ENCODE data around the gene NAA38.

NAA38 gene

GRCh38 chr17:7854078-7854777, 3.1 kb downstream of the NAA38 start:
- peaks cover 19% of the 10 kb centered on the region for H3K79me1 ChIP-seq (ENCODE audit: low read length)
- WGBS (ENCODE audit: extremely low coverage, insufficient coverage, insufficient read length) = no CpG with 5 or more reads among the region's 31 CpGs
- no peaks in the 10 kb centered on the region for H3K27me3 ChIP-seq (ENCODE audit: insufficient read depth, low read length)
- H3K18ac ChIP-seq (ENCODE audit: low read length) = no peak overlapping the region
- peaks cover 2% of the 10 kb centered on the region for H3K79me2 ChIP-seq (ENCODE audit: control insufficient read depth, insufficient read depth, low read length, poor library complexity)
- peaks cover 4% of the 10 kb centered on the region for H3K9me3 ChIP-seq (ENCODE audit: insufficient read depth, low read depth, low read length)
- H4K8ac ChIP-seq (ENCODE audit: low read depth, low read length) = no peak overlapping the region
- H2BK5ac ChIP-seq (ENCODE audit: low read depth, low read length, poor library complexity) = no peak overlapping the region
- H3K4me1 ChIP-seq (ENCODE audit: control insufficient read depth in 1 of 2, insufficient read depth in 2 of 2, low read length in 2 of 2) = peaks cover 18 to 37% of the 10 kb centered on the region in 2 experiments
- no peak overlapping the region for H2AFZ ChIP-seq (ENCODE audit: insufficient read depth, low read length, poor library complexity)
- H4K12ac ChIP-seq (ENCODE audit: low read depth, low read length) = no peak overlapping the region
- DNase-seq = no peak
- no peak overlapping the region for H3K14ac ChIP-seq (ENCODE audit: low read length)
- no peak overlapping the region for H2BK120ac ChIP-seq (ENCODE audit: insufficient read depth, low read length, poor library complexity)
- no peak overlapping the region for H3K23ac ChIP-seq (ENCODE audit: low read length)
- no peak overlapping the region for H4K91ac ChIP-seq (ENCODE audit: low read depth, low read length)
- H3K4me3 ChIP-seq (ENCODE audit: low read depth, low read length) = no peak overlapping the region
- no peak overlapping the region for H2AK5ac ChIP-seq (ENCODE audit: low read length)
- no peak overlapping the region for H3K27ac ChIP-seq (ENCODE audit: low read depth, low read length)
- no peak overlapping the region for H3K4ac ChIP-seq (ENCODE audit: low read depth, low read length)
- no peak overlapping the region for H3K9ac ChIP-seq (ENCODE audit: low read length)
- no peak overlapping the region for H2BK12ac ChIP-seq (ENCODE audit: low read length)
- H3K36me3 ChIP-seq (ENCODE audit: control insufficient read depth in 1 of 2, insufficient read depth in 2 of 2, low read length in 2 of 2) = peaks cover 48 to 52% of the 10 kb centered on the region in 2 experiments
- H3K4me2 ChIP-seq (ENCODE audit: low read length) = peak overlapping the region; percentile 48

- Histone ChIP-seq H3K27me3 (ENCODE audit: insufficient read depth, low read length) (no peaks in the 10 kb centered on the region), H3K23ac (ENCODE audit: low read length) (no peak overlapping the region), H3K4ac (ENCODE audit: low read depth, low read length) (no peak overlapping the region), H3K4me2 (ENCODE audit: low read length) (no peak overlapping the region), H3K18ac (ENCODE audit: low read length) (no peak overlapping the region), H2BK12ac (ENCODE audit: low read length) (no peak overlapping the region), H3K9me3 (ENCODE audit: insufficient read depth, low read depth, low read length) (peaks cover 4% of the 10 kb centered on the region), H3K4me1 (ENCODE audit: control insufficient read depth in 1 of 2, insufficient read depth in 2 of 2, low read length in 2 of 2) (peaks cover 18 to 36% of the 10 kb centered on the region in 2 experiments), H3K9ac (ENCODE audit: low read length) (no peak overlapping the region), H3K79me2 (ENCODE audit: control insufficient read depth, insufficient read depth, low read length, poor library complexity) (peaks cover 2% of the 10 kb centered on the region), H3K27ac (ENCODE audit: low read depth, low read length) (no peak overlapping the region), H4K12ac (ENCODE audit: low read depth, low read length) (no peak overlapping the region), H3K79me1 (ENCODE audit: low read length) (peaks cover 19% of the 10 kb centered on the region), H3K14ac (ENCODE audit: low read length) (no peak overlapping the region), H3K36me3 (ENCODE audit: control insufficient read depth in 1 of 2, insufficient read depth in 2 of 2, low read length in 2 of 2) (peaks cover 51 to 58% of the 10 kb centered on the region in 2 experiments), H2AK5ac (ENCODE audit: low read length) (no peak overlapping the region), H2BK5ac (ENCODE audit: low read depth, low read length, poor library complexity) (no peak overlapping the region), H4K91ac (ENCODE audit: low read depth, low read length) (no peak overlapping the region), H3K4me3 (ENCODE audit: low read depth, low read length) (no peak overlapping the region), H2AFZ (ENCODE audit: insufficient read depth, low read length, poor library complexity) (no peak overlapping the region), H4K8ac (ENCODE audit: low read depth, low read length) (no peak overlapping the region), H2BK120ac (ENCODE audit: insufficient read depth, low read length, poor library complexity) (no peak overlapping the region)
- no CpG with 5 or more reads among the region's 21 CpGs for WGBS (ENCODE audit: extremely low coverage, insufficient coverage, insufficient read length)
- DNase-seq = no peak
These were observed 3.7 kb downstream of the NAA38 start for GRCh38 chr17:7853691-7854038.

DNA sequence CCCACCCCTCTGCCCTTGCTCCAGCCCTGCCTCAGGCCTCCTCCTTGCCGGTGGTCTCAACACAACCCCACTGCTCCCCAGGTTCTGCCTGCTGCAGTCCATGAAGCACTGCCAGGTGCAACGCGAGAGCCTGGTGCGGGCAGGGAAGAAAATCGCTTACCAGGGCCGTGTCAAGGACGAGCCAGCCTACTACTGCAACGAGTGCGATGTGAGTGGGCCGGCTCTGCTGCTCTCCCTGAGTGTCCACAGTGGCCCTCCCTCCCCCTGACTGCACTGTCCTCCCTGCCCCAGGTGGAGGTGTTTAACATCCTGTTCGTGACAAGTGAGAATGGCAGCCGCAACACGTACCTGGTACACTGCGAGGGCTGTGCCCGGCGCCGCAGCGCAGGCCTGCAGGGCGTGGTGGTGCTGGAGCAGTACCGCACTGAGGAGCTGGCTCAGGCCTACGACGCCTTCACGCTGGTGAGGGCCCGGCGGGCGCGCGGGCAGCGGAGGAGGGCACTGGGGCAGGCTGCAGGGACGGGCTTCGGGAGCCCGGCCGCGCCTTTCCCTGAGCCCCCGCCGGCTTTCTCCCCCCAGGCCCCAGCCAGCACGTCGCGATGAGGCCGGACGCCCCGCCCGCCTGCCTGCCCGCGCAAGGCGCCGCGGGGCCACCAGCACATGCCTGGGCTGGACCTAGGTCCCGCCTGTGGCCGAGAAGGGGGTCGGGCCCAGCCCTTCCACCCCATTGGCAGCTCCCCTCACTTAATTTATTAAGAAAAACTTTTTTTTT, 4.3 kb downstream of the NAA38 start:
- Histone ChIP-seq H2AK5ac (ENCODE audit: low read length) (no peak overlapping the region), H3K4me3 (ENCODE audit: low read depth, low read length) (no peak overlapping the region), H3K18ac (ENCODE audit: low read length) (peak overlapping the region; percentile 39), H2BK5ac (ENCODE audit: low read depth, low read length, poor library complexity) (no peak overlapping the region), H3K79me2 (ENCODE audit: control insufficient read depth, insufficient read depth, low read length, poor library complexity) (peaks cover 2% of the 10 kb centered on the region), H3K14ac (ENCODE audit: low read length) (no peak overlapping the region), H3K27ac (ENCODE audit: low read depth, low read length) (no peak overlapping the region), H2AFZ (ENCODE audit: insufficient read depth, low read length, poor library complexity) (no peak overlapping the region), H3K4me1 (ENCODE audit: control insufficient read depth in 1 of 2, insufficient read depth in 2 of 2, low read length in 2 of 2) (peaks cover 16 to 31% of the 10 kb centered on the region in 2 experiments), H4K91ac (ENCODE audit: low read depth, low read length) (no peak overlapping the region), H4K12ac (ENCODE audit: low read depth, low read length) (no peak overlapping the region), H3K9ac (ENCODE audit: low read length) (no peak overlapping the region), H3K4me2 (ENCODE audit: low read length) (no peak overlapping the region), H2BK12ac (ENCODE audit: low read length) (no peak overlapping the region), H3K4ac (ENCODE audit: low read depth, low read length) (no peak overlapping the region), H2BK120ac (ENCODE audit: insufficient read depth, low read length, poor library complexity) (no peak overlapping the region), H3K36me3 (ENCODE audit: control insufficient read depth in 1 of 2, insufficient read depth in 2 of 2, low read length in 2 of 2) (peaks cover 57 to 63% of the 10 kb centered on the region in 2 experiments), H3K23ac (ENCODE audit: low read length) (no peak overlapping the region), H3K27me3 (ENCODE audit: insufficient read depth, low read length) (no peaks in the 10 kb centered on the region), H3K79me1 (ENCODE audit: low read length) (peaks cover 19% of the 10 kb centered on the region), H3K9me3 (ENCODE audit: insufficient read depth, low read depth, low read length) (peaks cover 4% of the 10 kb centered on the region), H4K8ac (ENCODE audit: low read depth, low read length) (no peak overlapping the region)
- DNase-seq = no peak
- WGBS (ENCODE audit: extremely low coverage, insufficient coverage, insufficient read length) = no CpG with 5 or more reads among the region's 51 CpGs

DNA sequence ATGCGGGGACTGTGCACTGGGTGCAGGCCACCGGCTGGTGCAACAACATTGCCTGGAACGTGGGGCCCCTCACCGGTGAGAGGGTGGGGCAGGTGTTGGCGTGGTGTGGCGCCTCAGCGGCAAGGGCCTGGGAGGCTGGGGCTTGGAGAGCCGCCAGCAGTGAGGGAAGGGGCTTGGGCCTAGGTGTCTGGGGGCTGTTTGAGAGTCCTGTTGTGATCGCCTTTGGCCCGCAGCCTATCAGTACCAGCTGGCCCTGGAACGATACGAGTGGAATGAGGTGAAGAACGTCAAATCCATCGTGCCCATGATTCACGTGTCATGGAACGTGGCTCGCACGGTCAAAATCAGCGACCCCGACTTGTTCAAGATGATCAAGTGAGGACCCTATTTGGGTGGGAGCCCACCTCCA, 5.1 kb downstream of the NAA38 start:
- Histone ChIP-seq H2AFZ (ENCODE audit: insufficient read depth, low read length, poor library complexity) (no peak overlapping the region), H3K4me3 (ENCODE audit: low read depth, low read length) (no peak overlapping the region), H3K79me1 (ENCODE audit: low read length) (peaks cover 12% of the 10 kb centered on the region), H4K12ac (ENCODE audit: low read depth, low read length) (no peak overlapping the region), H3K4me2 (ENCODE audit: low read length) (no peak overlapping the region), H3K18ac (ENCODE audit: low read length) (no peak overlapping the region), H2BK12ac (ENCODE audit: low read length) (no peak overlapping the region), H3K4me1 (ENCODE audit: control insufficient read depth in 1 of 2, insufficient read depth in 2 of 2, low read length in 2 of 2) (peaks cover 16 to 30% of the 10 kb centered on the region in 2 experiments), H3K14ac (ENCODE audit: low read length) (no peak overlapping the region), H2BK120ac (ENCODE audit: insufficient read depth, low read length, poor library complexity) (no peak overlapping the region), H4K91ac (ENCODE audit: low read depth, low read length) (no peak overlapping the region), H3K27ac (ENCODE audit: low read depth, low read length) (no peak overlapping the region), H3K79me2 (ENCODE audit: control insufficient read depth, insufficient read depth, low read length, poor library complexity) (peaks cover 1% of the 10 kb centered on the region), H3K23ac (ENCODE audit: low read length) (no peak overlapping the region), H2AK5ac (ENCODE audit: low read length) (no peak overlapping the region), H4K8ac (ENCODE audit: low read depth, low read length) (no peak overlapping the region), H3K36me3 (ENCODE audit: control insufficient read depth in 1 of 2, insufficient read depth in 2 of 2, low read length in 2 of 2) (peaks cover 63 to 70% of the 10 kb centered on the region in 2 experiments), H3K4ac (ENCODE audit: low read depth, low read length) (no peak overlapping the region), H2BK5ac (ENCODE audit: low read depth, low read length, poor library complexity) (no peak overlapping the region), H3K9ac (ENCODE audit: low read length) (no peak overlapping the region), H3K9me3 (ENCODE audit: insufficient read depth, low read depth, low read length) (peaks cover 4% of the 10 kb centered on the region), H3K27me3 (ENCODE audit: insufficient read depth, low read length) (no peaks in the 10 kb centered on the region)
- no CpG with 5 or more reads among the region's 20 CpGs for WGBS (ENCODE audit: extremely low coverage, insufficient coverage, insufficient read length)
- DNase-seq = no peak
